Stimulated activated CD8-positive, alpha-beta memory T cell treated with anti-CD3 and anti-CD28 coated beads, Interleukin-4, amount 100 ng/mL, for 4 hours (primary cell): Measurements from ENCODE around the gene AGAP5.
A peak's percentile ranks its signal among the peaks of the same experiment; 100 is the strongest.
"Not testable (repeated sequence)": the region's sequence is repeated elsewhere in the genome, so short reads cannot be mapped to it uniquely, and the experiment has no call there.

Experiments
- DNase-seq, 2 donors: peaks; one replicate each; pipeline ENCODE4 v3.0.0-alpha.2; 2020; ENCODE audit warnings: low read depth in 2 of 2, low spot score in 1 of 2

The AGAP5 gene

DNA sequence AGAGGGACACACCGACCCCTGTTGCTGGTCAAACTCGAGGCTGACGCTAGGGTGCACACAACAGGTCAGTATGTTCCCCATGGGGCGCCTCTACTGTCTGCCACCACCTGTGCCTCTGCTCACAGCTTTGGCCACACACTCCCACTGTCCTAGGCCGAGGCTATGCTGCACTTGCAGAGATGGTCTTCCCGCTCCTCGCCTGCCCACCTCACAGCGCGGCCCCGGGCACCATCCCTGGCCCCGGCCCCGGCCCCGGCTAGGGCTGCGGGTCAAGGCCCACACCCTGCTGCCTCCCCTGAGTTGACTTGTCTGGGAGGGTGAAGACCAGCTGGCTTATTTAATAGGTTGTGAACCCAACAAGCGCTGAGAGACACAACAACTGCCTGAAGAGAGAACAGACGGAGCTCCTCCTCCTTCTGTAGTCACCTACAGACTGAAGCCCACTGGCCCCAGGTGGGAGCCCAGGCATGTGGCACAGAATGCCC, at the start of gene AGAP5:
AGAP5 (minus strand) TSS at position 435 of the 485 bp plus-strand sequence; CDS start at position 81, 354 bp downstream.
- not testable (repeated sequence) for DNase-seq

DNA sequence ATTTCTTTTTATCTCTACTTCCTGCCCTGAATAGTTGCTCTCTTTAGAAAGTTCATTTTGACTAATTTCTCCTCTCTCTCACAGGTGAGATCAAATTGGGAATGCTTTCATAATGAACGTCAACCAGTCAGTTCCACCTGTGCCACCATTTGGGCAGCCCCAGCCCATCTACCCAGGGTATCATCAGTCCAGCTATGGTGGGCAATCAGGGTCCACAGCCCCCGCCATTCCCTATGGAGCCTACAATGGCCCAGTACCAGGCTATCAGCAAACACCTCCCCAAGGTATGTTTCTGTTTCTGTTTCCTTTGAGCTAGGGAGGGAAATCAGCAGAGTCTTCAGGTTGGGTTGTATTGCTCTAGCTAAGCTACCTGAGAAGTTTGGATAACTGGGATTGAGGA, 48.8 kb upstream of the AGAP5 start:
- DNase-seq, result no peak

DNA sequence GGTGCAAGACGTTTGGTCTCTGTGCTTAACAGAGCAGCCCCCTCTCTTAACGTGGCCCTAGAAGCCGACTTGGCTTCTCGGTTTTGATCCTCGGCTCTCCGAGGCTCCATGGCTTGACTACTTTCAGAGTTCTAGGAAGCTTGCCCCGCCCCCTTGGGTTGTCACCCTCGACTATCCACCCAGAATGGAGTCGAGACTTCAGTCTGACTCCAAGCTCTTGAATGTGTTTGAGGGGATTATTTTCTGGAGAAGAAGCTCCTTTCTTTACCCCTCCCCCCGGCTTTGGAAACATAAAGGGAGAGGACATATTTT, 46.7 kb upstream of the AGAP5 start:
- DNase-seq, result peak in 1 of 2 donors; percentile 11

DNA sequence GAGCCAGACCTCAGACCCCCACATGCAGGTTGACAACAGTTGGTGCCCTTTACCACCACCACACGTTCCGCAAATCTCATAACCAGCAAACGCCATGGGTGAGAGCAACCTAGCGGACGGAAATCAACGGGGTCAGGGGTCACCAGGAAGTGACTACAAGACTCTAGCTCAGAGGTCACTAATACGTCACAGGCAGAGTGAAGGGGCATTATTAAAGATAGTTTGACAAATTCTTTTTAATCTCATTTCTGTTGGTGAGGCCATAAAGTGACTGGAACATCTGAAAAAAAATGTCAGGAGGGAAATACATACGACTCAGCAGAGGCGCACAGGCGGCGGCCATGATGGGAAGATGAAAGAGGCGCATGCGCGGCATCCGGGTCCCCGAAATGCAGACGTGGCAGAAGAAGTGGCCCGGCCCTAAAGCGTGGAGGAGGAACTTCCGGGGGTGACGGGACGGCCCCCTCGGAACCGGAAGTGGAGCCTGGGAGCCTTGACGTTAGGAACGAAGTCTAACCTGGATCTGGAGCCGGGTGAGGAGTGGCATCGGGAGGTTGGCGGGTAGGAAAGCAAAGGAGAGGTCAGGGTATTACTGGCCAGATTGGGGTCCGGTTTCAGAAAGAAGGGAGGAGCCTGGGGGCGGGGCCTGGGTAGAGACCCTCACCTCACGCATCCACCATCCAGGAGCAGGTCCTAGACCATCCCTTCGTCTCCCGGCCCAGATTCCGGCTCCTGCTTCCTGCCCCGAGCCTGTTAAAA, 46.2 kb upstream of the AGAP5 start, which contains the start of gene SEC24C:
SEC24C (plus strand) TSS at position 468 of the 759 bp plus-strand sequence. CDS start 2,461 bp downstream, outside the sequence.
- peak; percentile 91 for DNase-seq

DNA sequence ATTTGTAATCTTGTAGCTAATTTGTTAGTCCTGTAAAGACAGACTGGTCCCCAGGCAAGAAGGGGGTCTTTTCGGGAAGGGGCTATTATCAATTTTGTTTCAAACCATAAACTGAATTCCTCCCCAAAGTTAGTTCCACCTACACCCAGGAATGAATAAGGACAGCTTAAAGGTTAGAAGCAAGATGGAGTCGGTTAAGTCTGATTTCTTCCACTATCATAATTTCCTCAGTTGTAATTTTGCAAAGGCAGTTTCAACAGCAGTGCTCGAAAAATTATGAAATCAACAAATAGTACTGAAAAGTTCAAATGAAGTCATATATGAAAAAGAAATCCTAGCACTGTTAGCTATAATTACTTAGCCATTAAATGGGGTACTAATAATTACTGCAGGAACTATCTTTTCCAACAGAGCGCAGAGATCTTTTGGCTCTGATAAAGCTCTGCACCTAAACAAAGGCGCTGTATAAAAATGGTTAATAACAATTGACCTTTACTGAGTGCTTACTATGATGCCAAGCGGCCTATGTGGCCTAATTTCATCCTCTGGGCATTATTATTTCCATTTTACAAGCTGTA, 45.5 kb upstream of the AGAP5 start:
- no peak for DNase-seq

DNA sequence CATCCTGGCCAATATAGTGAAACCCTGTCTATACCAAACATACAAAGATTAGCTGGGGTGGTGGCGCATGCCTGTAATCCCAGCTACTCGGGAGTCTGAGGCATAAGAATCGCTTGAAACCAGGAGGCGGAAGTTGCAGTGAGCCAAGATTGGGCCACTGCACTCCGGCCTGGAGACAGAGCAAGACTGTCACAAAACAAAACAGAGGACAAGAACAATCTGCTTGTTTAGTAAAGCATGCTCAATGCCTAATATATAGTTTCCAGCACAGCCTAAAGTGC, 44.5 kb upstream of the AGAP5 start:
- no peak for DNase-seq

DNA sequence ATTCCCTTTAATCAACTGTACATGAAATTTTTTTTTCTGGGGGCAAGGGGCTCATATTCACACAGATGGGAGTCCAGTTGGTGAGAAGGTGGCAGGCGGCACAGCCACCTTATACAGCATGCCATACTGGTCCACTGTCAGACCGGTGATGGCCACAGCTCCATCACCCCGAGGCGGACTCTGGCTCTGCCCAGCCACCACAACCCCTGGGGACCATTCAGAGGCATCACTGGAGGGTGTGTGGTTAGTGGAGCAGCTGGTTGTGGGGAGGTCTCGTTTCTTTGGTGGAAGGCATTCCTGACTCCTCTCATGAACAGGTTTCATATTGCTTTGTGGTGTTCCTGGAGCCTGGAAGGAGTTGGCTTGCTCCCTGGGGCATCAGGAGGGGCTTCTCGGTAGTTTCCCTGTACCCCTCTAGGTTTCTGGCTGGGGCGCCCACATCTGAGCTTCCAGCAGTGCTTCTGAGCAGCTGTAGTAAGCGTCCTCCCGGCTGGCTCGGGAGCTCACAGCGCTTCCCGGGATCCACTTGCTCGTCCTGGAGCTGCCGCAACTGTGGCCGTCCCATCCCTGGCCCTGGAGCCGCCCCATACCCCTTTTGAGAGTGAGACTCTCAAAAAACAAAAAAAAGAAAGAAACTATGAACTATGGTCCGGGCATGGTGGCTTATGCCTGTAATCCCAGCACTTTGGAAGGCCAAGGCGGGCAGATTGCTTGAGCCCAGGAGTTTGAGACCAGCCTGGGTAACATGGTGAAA, 42.8 kb upstream of the AGAP5 start:
- DNase-seq, result not testable (repeated sequence)

DNA sequence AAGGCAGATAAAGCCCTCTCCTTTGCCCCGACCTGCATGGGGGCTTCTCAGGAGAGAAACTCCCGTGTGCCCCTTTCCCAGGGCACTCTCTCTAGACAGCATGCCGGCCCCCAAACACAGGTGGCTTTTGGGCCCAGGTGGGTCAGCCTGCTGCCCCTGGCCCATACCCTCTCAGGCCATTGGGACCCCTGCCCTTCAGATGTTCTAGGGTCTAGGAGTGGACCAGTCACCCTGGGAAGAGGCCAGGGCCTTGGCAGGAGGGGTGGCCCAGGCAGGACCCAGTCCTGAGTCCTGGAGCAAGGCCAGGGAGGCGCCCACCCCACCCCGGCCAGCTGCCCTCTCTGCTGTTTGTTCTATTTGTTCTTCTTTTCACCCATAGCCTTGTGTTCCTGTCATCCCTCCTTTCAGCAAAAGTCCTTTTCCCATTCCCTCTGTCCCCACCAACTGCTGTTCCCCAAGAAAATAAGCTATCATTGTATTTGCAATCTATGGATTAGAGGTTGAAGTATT, 36.9 kb upstream of the AGAP5 start:
- DNase-seq, result no peak

DNA sequence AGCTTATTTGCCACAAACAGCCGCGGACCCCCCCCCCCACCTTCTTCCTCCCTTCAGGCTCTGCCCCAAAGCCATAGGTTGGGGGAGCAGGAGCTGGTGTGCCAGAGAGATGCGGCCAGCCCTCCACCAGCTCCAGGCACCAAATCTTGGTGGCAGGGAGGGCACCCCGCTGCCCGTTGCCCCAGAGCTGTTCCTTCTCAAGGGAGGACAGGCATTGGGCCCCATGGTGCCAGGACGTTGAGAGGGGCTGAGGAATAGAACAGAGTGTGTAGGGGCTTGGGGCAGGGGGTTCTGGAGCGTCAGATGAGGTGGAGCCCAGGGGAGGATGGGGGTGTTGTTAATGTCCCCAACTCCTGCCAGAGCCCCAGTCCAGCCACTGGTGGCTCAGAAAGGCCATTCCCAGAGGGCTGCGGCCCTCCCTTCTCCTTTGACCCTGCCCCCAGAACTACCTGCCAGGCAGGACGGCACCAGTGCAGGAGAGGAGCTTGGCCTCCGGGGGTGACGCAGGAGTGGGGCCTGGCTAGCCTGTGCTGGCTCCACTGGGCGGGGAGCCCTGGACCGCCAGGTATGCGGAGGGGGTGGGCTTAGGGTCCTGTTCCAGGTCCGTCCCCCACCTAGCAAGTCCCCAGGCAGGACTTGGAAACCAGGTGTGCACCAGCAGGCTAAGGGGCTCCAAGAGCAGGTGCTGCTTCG, 36.3 kb upstream of the AGAP5 start:
- DNase-seq, result no peak

DNA sequence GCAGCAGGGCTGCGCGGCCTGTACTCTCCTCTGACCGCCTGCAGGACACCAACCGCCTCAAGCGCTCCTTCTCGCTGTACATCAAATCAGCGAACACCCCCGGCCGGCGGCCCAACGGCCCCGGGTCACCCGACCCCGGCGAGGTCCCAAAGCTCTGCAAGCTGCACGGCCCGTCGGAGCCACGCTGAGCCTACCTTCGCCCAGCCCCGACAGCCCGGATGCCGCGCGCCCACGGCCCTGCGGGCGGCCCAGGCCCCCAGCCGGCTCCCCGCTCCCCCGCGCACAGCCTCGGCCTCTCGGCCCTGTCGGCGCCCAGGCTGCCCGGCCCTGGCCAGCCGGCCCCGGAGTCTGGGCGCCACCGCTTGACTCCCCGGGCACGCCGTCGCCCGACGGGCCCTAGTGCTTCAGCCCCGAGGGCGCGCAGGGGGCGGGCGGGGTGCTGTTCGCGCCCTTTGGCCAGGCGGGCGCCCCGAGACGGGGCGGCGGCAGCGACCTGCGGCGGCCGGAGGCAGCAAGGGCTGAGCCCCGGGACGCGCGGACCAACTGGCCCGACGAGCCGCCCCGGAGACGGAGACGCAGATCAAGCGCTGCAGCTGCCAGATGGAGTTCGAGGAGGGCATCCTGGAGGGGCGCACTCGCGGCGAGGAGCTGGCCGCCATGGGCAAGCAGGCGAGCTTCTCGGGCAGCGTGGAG, 35.2 kb upstream of the AGAP5 start:
- DNase-seq, result no peak

DNA sequence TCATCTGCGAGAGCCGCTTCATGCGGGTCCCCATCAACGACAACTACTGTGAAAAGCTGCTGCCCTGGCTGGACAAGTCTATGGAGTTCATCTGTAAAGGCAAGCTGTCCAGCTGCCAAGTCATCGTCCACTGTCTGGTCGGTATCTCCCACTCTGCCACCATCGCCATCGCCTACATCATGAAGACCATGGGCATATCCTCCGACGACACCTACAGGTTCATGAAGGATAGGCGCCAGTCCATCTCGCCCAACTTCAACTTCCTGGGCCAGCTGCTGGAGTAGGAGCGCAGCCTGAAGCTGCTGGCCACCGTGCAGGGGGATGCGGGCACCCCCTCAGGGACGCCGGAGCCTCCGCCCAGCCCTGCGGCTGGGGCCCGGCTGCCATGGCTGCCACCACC, 34.5 kb upstream of the AGAP5 start:
- DNase-seq, result no peak

DNA sequence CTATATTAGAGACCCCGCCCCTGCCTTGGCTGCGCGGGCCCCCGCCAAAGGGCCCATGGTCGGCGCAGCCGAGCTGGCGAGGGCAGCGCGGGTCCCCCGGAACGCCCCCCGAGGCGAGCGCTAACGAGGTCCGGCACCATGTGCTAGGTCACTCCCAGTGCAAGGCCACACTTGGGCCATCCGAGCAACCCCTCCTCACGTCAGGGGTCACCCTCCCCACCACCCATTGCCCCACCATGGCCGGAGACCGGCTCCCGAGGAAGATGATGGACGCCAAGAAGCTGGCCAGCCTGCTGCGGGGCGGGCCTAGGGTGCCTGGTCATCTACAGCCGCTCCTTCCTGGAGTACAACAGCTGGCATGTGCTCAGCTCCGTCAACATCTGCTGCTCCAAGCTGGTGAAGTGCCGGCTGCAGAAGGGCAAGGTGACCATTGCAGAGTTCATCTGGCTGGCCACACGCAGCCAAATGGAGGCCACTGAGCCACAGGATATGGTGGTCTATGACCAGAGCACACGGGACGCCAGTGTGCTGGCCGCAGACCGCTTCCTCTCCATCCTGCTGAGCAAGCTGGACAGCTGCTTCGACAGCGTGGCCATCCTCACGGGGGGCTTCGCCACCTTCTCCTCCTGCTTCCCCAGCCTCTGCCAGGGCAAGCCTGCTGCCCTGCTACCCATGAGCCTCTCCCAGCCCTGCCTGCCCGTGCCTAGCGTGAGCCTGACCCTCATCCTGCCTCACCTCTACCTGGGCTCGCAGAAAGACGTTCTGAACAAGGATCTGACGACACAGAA, 33.9 kb upstream of the AGAP5 start:
- no peak for DNase-seq

DNA sequence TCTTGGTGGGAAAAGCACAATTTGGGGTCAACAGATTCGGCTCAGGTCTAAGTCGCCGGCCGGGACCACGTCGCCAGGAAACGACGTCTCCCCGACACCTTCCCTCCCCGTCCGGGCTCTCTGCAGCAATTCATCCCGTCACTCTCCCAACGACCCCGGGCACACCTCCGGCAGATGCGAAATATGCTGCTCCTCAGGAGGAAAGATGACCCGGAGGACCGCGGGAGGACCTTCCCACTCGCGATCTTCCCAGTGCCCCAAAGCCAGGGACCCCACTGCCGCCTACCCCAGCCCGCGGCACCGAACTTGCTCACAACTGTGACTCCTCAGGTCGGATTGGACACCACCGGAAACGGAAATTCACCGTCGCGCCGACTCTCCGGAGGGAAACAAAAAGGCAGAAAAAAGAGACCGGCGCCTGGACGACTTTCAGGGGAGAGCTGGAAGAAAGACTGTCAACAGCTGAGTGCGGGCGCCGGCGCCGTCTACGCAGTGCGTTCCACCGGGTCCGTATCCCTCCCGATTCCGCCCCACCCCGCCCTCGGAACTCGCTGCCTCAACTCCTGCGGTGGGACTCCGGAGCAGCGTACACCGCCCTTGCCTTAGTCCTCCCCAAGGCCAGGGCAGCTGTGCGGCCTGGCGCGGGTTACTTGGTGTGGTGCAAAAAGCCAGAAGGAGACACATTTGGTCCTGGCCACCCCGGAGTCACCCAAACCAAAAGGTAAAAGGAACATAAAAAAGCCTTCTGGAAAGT, 32.4 kb upstream of the AGAP5 start:
- DNase-seq, result peak; percentile 78 to 83

DNA sequence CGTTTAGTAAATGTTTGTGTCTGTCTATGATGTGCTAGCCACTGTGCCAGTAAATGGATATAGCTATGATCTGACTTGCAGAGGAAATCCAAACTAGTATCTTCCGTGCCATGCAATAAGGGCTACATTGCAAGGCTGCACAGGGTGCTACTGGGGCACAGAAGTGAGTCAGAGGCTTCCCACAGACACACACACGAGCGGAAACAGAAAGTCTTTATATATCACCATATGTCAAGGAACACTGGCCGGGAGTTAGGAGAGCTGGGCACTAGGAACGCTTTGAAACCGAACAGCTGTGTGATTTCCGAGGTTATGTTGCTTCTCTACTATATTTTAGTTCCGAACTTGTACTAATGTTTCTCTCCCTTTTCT, 31.9 kb upstream of the AGAP5 start:
- DNase-seq, result peak; percentile 14 to 20

DNA sequence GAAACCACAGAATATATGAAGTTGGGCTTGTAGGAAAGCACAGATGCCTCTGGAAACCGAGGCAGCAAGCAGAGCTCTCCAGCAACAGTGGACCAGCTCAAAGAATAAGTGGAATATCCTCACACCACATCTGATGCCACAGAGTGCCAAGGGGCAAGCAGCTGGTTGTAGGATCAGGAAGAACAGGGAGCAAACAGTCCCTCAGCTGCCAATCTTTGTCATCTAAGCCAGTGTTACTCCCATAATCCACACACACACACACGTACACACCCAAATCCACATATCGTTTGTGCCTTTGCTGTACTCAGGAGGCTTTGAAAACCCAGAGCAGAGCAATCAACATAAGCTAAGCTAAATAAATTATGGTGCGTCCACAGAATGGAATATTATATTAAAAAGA, 25.6 kb upstream of the AGAP5 start:
- DNase-seq, result no peak

DNA sequence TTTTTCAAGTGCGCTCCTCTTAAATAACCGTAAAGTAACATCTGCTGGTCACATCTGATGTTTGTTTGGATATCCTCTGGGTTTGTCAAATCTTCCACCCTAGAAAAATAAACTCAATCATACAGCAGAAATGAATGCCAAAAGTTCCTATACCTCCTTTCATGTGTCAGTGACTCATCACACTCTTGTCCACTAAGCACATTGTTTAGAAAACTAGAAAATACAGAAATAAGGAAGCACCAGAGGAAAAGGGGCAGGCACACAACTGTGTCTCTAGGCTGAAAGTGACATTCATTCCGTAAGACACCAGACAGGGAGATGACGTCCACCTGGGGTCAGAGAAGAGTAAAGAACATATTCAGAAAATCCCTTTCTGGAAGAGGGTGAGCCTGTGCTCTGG, 22.7 kb upstream of the AGAP5 start:
- not testable (repeated sequence) for DNase-seq

DNA sequence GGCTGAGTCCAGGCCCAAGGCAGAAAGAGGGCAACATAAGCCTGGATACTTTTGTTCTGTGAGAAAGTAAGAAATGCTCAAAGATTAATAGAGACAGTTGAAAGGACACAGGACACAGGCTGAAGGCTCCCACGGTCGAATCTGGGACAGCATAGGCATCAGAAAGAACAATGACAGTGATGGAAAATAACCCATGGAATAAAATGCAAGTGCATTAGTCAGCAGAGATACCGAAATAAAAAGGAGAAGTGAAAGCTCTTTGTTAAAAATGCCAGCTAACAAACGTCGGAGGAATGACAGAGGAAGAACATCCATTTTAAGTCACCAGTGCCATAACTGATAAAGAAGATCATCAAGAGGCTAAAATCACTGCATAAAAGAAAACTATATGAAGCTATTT, 19.6 kb upstream of the AGAP5 start:
- no peak for DNase-seq

DNA sequence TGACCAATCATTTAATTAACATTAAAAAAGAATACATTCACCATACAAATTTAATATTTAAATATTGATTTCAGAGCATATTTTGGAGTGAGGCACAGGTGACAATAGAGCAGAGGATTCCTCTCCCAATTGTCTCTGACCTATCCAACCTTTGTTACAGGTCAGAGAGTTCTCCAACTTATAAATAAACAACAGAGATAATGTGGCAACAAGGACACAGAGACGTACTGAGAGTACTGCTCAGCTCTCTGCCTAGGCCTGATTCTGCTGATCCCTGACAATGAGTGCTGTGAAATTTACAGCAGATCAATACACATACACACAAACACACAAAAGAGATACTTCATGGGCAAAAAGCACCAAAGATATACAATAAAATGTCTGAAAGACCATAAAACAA, 18.3 kb upstream of the AGAP5 start:
- DNase-seq, result no peak
